Measurements from ENCODE around the gene CLNK. TPM values are rescaled to one million over a fixed set of nuclear protein-coding genes. Genes with fewer than 3 reads are reported as not detected.

CLNK gene
- total and polyA plus RNA-seq, 4 donors: 0.04 to 0.57 (median 0.14) TPM; not detected in 1

- no peak overlapping the region for H3K4me3 ChIP-seq
- H3K27me3 ChIP-seq (ENCODE audit: control insufficient read depth in 3 of 3, insufficient read depth in 3 of 3, low read length in 2 of 3): no peaks in the 10 kb centered on the region
- ATAC-seq (ENCODE audit: insufficient read depth, low FRiP score) (no peak), DNase-seq (no peak)
- H3K36me3 ChIP-seq (ENCODE audit: control insufficient read depth in 4 of 4, insufficient read depth in 4 of 4, low read length in 4 of 4): no peaks in the 10 kb centered on the region
- H3K27ac ChIP-seq (ENCODE audit: low read depth in 1 of 2, low read length in 1 of 2): no peak overlapping the region
- H3K9ac ChIP-seq (ENCODE audit: insufficient read depth in 1 of 2, low read length in 2 of 2): no peak overlapping the region
- 93 to 95% methylated on average over 2 of the region's 2 CpGs for WGBS, 2 donors
- no peaks in the 10 kb centered on the region for H3K4me1 ChIP-seq (ENCODE audit: control insufficient read depth in 5 of 5, insufficient read depth in 5 of 5, low read length in 5 of 5)
- TF ChIP-seq, protein P1, sequence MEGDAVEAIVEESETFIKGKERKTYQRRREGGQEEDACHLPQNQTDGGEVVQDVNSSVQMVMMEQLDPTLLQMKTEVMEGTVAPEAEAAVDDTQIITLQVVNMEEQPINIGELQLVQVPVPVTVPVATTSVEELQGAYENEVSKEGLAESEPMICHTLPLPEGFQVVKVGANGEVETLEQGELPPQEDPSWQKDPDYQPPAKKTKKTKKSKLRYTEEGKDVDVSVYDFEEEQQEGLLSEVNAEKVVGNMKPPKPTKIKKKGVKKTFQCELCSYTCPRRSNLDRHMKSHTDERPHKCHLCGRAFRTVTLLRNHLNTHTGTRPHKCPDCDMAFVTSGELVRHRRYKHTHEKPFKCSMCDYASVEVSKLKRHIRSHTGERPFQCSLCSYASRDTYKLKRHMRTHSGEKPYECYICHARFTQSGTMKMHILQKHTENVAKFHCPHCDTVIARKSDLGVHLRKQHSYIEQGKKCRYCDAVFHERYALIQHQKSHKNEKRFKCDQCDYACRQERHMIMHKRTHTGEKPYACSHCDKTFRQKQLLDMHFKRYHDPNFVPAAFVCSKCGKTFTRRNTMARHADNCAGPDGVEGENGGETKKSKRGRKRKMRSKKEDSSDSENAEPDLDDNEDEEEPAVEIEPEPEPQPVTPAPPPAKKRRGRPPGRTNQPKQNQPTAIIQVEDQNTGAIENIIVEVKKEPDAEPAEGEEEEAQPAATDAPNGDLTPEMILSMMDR (IDR thresholded peaks at IDR 0.05; ENCODE audit: control extremely low read depth, extremely low read depth): no peak
- H3K9me3 ChIP-seq (ENCODE audit: control insufficient read depth in 4 of 4, insufficient read depth in 3 of 4, low read length in 3 of 4): peaks cover 0 to 5% (median 1%) of the 10 kb centered on the region in 4 donors
Measured at GRCh38 chr4:10716163-10716562, 31.6 kb upstream of the CLNK start.

GRCh38 chr4:10715696-10716095 is 31.1 kb upstream of the CLNK start:
- H3K9ac ChIP-seq (ENCODE audit: insufficient read depth in 1 of 2, low read length in 2 of 2): no peak overlapping the region
- TF ChIP-seq, protein P1 (IDR thresholded peaks at IDR 0.05; ENCODE audit: control extremely low read depth, extremely low read depth): no peak
- H3K9me3 ChIP-seq (ENCODE audit: control insufficient read depth in 4 of 4, insufficient read depth in 3 of 4, low read length in 3 of 4): peaks cover 0 to 5% (median 1%) of the 10 kb centered on the region in 4 donors
- no peaks in the 10 kb centered on the region for H3K27me3 ChIP-seq (ENCODE audit: control insufficient read depth in 3 of 3, insufficient read depth in 3 of 3, low read length in 2 of 3)
- no peak for DNase-seq
- no peaks in the 10 kb centered on the region for H3K4me1 ChIP-seq (ENCODE audit: control insufficient read depth in 5 of 5, insufficient read depth in 5 of 5, low read length in 5 of 5)
- no peak overlapping the region for H3K27ac ChIP-seq (ENCODE audit: low read depth in 1 of 2, low read length in 1 of 2)
- H3K36me3 ChIP-seq (ENCODE audit: control insufficient read depth in 4 of 4, insufficient read depth in 4 of 4, low read length in 4 of 4): no peaks in the 10 kb centered on the region
- 51 to 55% methylated on average over 5 of the region's 5 CpGs for WGBS, 2 donors
- H3K4me3 ChIP-seq: no peak overlapping the region
- ATAC-seq (ENCODE audit: insufficient read depth, low FRiP score): no peak

- TF ChIP-seq, protein P1 (IDR thresholded peaks at IDR 0.05; ENCODE audit: control extremely low read depth, extremely low read depth): no peak
- H3K9ac ChIP-seq (ENCODE audit: insufficient read depth in 1 of 2, low read length in 2 of 2): no peak overlapping the region
- H3K27ac ChIP-seq (ENCODE audit: low read depth in 1 of 2, low read length in 1 of 2): no peak overlapping the region
- H3K27me3 ChIP-seq (ENCODE audit: control insufficient read depth in 3 of 3, insufficient read depth in 3 of 3, low read length in 2 of 3): no peaks in the 10 kb centered on the region
- peaks cover 0 to 5% (median 1%) of the 10 kb centered on the region in 4 donors for H3K9me3 ChIP-seq (ENCODE audit: control insufficient read depth in 4 of 4, insufficient read depth in 3 of 4, low read length in 3 of 4)
- H3K4me3 ChIP-seq: no peak overlapping the region
- ATAC-seq (ENCODE audit: insufficient read depth, low FRiP score): no peak
- DNase-seq: no peak
- no peaks in the 10 kb centered on the region for H3K4me1 ChIP-seq (ENCODE audit: control insufficient read depth in 5 of 5, insufficient read depth in 5 of 5, low read length in 5 of 5)
- H3K36me3 ChIP-seq (ENCODE audit: control insufficient read depth in 4 of 4, insufficient read depth in 4 of 4, low read length in 4 of 4): no peaks in the 10 kb centered on the region
- 85 to 93% methylated on average over 4 of the region's 4 CpGs for WGBS, 2 donors
Measured at GRCh38 chr4:10715135-10715534, 30.6 kb upstream of the CLNK start.

DNA sequence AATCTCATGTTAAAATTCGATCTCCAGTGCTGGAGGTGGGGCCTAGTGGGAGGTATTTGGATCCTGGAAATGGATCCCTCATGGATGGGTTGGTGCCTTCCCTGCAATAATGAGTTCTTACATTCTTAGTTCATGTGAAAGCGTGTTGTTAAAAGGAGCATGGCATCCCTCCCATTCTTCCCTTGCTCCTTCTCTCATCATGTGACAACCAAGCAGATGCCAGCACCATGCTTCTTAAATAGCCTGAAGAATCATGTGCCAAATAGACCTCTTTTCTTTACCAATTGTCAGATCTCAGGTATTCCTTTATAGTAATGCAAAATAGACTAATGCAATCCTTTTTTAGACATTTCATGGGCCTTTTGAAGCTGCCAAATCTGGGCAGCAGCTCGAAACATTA is 29.0 kb upstream of the CLNK start:
- Histone ChIP-seq H3K9ac (ENCODE audit: insufficient read depth in 1 of 2, low read length in 2 of 2) (no peak overlapping the region), H3K9me3 (ENCODE audit: control insufficient read depth in 4 of 4, insufficient read depth in 3 of 4, low read length in 3 of 4) (peaks cover 0 to 5% (median 1%) of the 10 kb centered on the region in 4 donors), H3K4me3 (no peak overlapping the region), H3K4me1 (ENCODE audit: control insufficient read depth in 5 of 5, insufficient read depth in 5 of 5, low read length in 5 of 5) (no peaks in the 10 kb centered on the region), H3K27me3 (ENCODE audit: control insufficient read depth in 3 of 3, insufficient read depth in 3 of 3, low read length in 2 of 3) (no peaks in the 10 kb centered on the region), H3K36me3 (ENCODE audit: control insufficient read depth in 4 of 4, insufficient read depth in 4 of 4, low read length in 4 of 4) (no peaks in the 10 kb centered on the region), H3K27ac (ENCODE audit: low read depth in 1 of 2, low read length in 1 of 2) (no peak overlapping the region)
- DNase-seq (no peak), ATAC-seq (ENCODE audit: insufficient read depth, low FRiP score) (no peak)
- TF ChIP-seq, protein P1 (IDR thresholded peaks at IDR 0.05; ENCODE audit: control extremely low read depth, extremely low read depth): no peak
- 88 to 92% methylated on average over 3 of the region's 3 CpGs for WGBS, 2 donors
